ENCODE data around the gene HMGB1. TPM values are rescaled to one million over a fixed set of nuclear protein-coding genes. Genes with fewer than 3 reads are reported as not detected.

The HMGB1 gene
- total and polyA plus RNA-seq, 5 experiments from 2014 or later = 363 to 703 (median 468) TPM

GRCh38 chr13:30486230-30487074 is 20.7 kb upstream of the HMGB1 start:
- H3K27ac Mint-ChIP-seq = no peak overlapping the region
- no peaks in the 10 kb centered on the region for H3K36me3 Mint-ChIP-seq
- no peaks in the 10 kb centered on the region for H3K9me3 Mint-ChIP-seq
- DNase-seq (no peak), ATAC-seq (no peak)
- H3K4me3 Mint-ChIP-seq = no peak overlapping the region
- H3K27me3 Mint-ChIP-seq = peaks cover 0 to 3% (median 2%) of the 10 kb centered on the region in 5 donors
- H3K4me1 Mint-ChIP-seq = peaks cover 0 to 4% (median 0%) of the 10 kb centered on the region in 4 donors
- POLR2A ChIA-PET = no interaction called here

GRCh38 chr13:30481241-30481760 is 15.6 kb upstream of the HMGB1 start:
- no peak overlapping the region for H3K27ac Mint-ChIP-seq
- H3K4me1 Mint-ChIP-seq = peaks cover 0 to 4% (median 1%) of the 10 kb centered on the region in 4 donors
- H3K4me3 Mint-ChIP-seq = no peak overlapping the region
- no peak for DNase-seq
- ATAC-seq = no peak
- POLR2A ChIA-PET = interaction anchor here (1.5 kb wide), 1 partner anchor 16 kb away, joined by 3 read pairs; the partner anchor contains the start of gene HMGB1
- H3K27me3 Mint-ChIP-seq = peaks cover 0 to 4% (median 2%) of the 10 kb centered on the region in 5 donors
- H3K36me3 Mint-ChIP-seq = no peaks in the 10 kb centered on the region
- no peaks in the 10 kb centered on the region for H3K9me3 Mint-ChIP-seq

GRCh38 chr13:30480292-30480950 is 14.7 kb upstream of the HMGB1 start:
- H3K36me3 Mint-ChIP-seq = no peaks in the 10 kb centered on the region
- no peaks in the 10 kb centered on the region for H3K9me3 Mint-ChIP-seq
- no peak overlapping the region for H3K27ac Mint-ChIP-seq
- H3K27me3 Mint-ChIP-seq = peaks cover 0 to 3% (median 2%) of the 10 kb centered on the region in 5 donors
- POLR2A ChIA-PET = no interaction called here
- H3K4me1 Mint-ChIP-seq = peaks cover 0 to 4% (median 1%) of the 10 kb centered on the region in 4 donors
- ATAC-seq (no peak), DNase-seq (no peak)
- no peak overlapping the region for H3K4me3 Mint-ChIP-seq

- peaks cover 0 to 4% (median 1%) of the 10 kb centered on the region in 4 donors for H3K4me1 Mint-ChIP-seq
- POLR2A ChIA-PET = interaction anchor here (1.2 kb wide), 1 partner anchor 15 kb away, joined by 3 read pairs; the partner anchor contains the start of gene HMGB1
- H3K36me3 Mint-ChIP-seq = no peaks in the 10 kb centered on the region
- no peaks in the 10 kb centered on the region for H3K9me3 Mint-ChIP-seq
- H3K4me3 Mint-ChIP-seq = no peak overlapping the region
- DNase-seq (no peak), ATAC-seq (no peak)
- H3K27me3 Mint-ChIP-seq = peaks cover 0 to 3% (median 2%) of the 10 kb centered on the region in 5 donors
- no peak overlapping the region for H3K27ac Mint-ChIP-seq
Measured at GRCh38 chr13:30479883-30480219, 14.1 kb upstream of the HMGB1 start.

GRCh38 chr13:30479154-30479882 is 13.6 kb upstream of the HMGB1 start:
- ATAC-seq = no peak
- no peak overlapping the region for H3K27ac Mint-ChIP-seq
- POLR2A ChIA-PET = interaction anchor here (0.7 to 1.2 kb wide), 3 partner anchors 12 to 155 kb away, joined by 3 to 5 read pairs (median 4); partner anchors contain the start of gene HMGB1

GRCh38 chr13:30477346-30478195 is 11.8 kb upstream of the HMGB1 start:
- Mint-ChIP-seq H3K36me3 (no peaks in the 10 kb centered on the region), H3K4me1 (peaks cover 0 to 3% (median 0%) of the 10 kb centered on the region in 4 donors), H3K27me3 (peaks cover 0 to 2% (median 0%) of the 10 kb centered on the region in 5 donors), H3K9me3 (no peaks in the 10 kb centered on the region), H3K4me3 (no peak overlapping the region), H3K27ac (peak overlapping the region in 1 of 10 donors; percentile 28)
- ATAC-seq = no peak
- DNase-seq = no peak
- POLR2A ChIA-PET = no interaction called here

More at GRCh38 chr13:30479154-30479882, 13.6 kb upstream of the HMGB1 start:
- H3K27me3 Mint-ChIP-seq = peaks cover 0 to 2% (median under 1%) of the 10 kb centered on the region in 5 donors
- H3K36me3 Mint-ChIP-seq = no peaks in the 10 kb centered on the region
- H3K9me3 Mint-ChIP-seq = no peaks in the 10 kb centered on the region
- H3K4me1 Mint-ChIP-seq = peaks cover 0 to 3% (median 1%) of the 10 kb centered on the region in 4 donors
- no peak for DNase-seq
- H3K4me3 Mint-ChIP-seq = no peak overlapping the region

- Mint-ChIP-seq H3K27ac (no peak overlapping the region), H3K4me3 (no peak overlapping the region), H3K27me3 (peaks cover 0 to 5% (median 0%) of the 10 kb centered on the region in 5 donors), H3K36me3 (no peaks in the 10 kb centered on the region), H3K9me3 (no peaks in the 10 kb centered on the region), H3K4me1 (peaks cover 0 to 3% (median 0%) of the 10 kb centered on the region in 4 donors)
- POLR2A ChIA-PET = no interaction called here
- DNase-seq (no peak), ATAC-seq (no peak)
Measured at GRCh38 chr13:30473675-30474074, 7.9 kb upstream of the HMGB1 start.

GRCh38 chr13:30466841-30467252 is 1.1 kb upstream of the HMGB1 start:
- no peak overlapping the region for H3K27ac Mint-ChIP-seq
- H3K4me1 Mint-ChIP-seq = peaks cover 6 to 37% (median 19%) of the 10 kb centered on the region in 4 donors
- H3K27me3 Mint-ChIP-seq = peaks cover 0 to 13% (median 0%) of the 10 kb centered on the region in 5 donors
- ATAC-seq (no peak), DNase-seq (no peak)
- H3K36me3 Mint-ChIP-seq = peaks cover 0 to 15% (median 8%) of the 10 kb centered on the region in 3 donors
- peaks cover 0 to 4% (median 0%) of the 10 kb centered on the region in 9 donors for H3K9me3 Mint-ChIP-seq
- POLR2A ChIA-PET = no interaction called here
- H3K4me3 Mint-ChIP-seq = peak overlapping the region in 2 of 10 donors; percentile 32 to 39

GRCh38 chr13:30466358-30466714 is 600 bp upstream of the HMGB1 start:
- peak overlapping the region in 3 of 10 donors; percentile 98 for H3K27ac Mint-ChIP-seq
- no peak for ATAC-seq
- H3K4me1 Mint-ChIP-seq = peaks cover 9 to 42% (median 22%) of the 10 kb centered on the region in 4 donors
- no peak for DNase-seq
- H3K4me3 Mint-ChIP-seq = peak overlapping the region in 8 of 10 donors; percentile 26 to 99 (median 96)
- POLR2A ChIA-PET = interaction anchor here (0.7 to 2.9 kb wide), 7 partner anchors 13 to 623 kb away, joined by 3 to 82 read pairs (median 11); partner anchors contain the start of gene USPL1
- H3K9me3 Mint-ChIP-seq = peaks cover 0 to 4% (median 0%) of the 10 kb centered on the region in 9 donors
- peaks cover 0 to 13% (median 0%) of the 10 kb centered on the region in 5 donors for H3K27me3 Mint-ChIP-seq
- H3K36me3 Mint-ChIP-seq = peaks cover 2 to 20% (median 9%) of the 10 kb centered on the region in 3 donors

- Mint-ChIP-seq H3K27me3 (peaks cover 0 to 13% (median 0%) of the 10 kb centered on the region in 5 donors), H3K4me3 (peak overlapping the region in 1 of 10 donors; percentile 98)
Measured at GRCh38 chr13:30465343-30465592, 468 bp downstream of the HMGB1 start.

More at GRCh38 chr13:30465343-30465592, 468 bp downstream of the HMGB1 start:
- H3K36me3 Mint-ChIP-seq = peaks cover 3 to 23% (median 10%) of the 10 kb centered on the region in 3 donors
- H3K9me3 Mint-ChIP-seq = peaks cover 0 to 4% (median 0%) of the 10 kb centered on the region in 9 donors
- ATAC-seq (no peak), DNase-seq (no peak)
- peaks cover 10 to 47% (median 24%) of the 10 kb centered on the region in 4 donors for H3K4me1 Mint-ChIP-seq
- H3K27ac Mint-ChIP-seq = peak overlapping the region in 1 of 10 donors; percentile 98
- POLR2A ChIA-PET = interaction anchor here (0.7 to 2.9 kb wide), 22 partner anchors 12 to 697 kb away, joined by 3 to 82 read pairs (median 3); partner anchors contain the start of genes HSPH1, UBL3 and USPL1

Data from naive thymus-derived CD8-positive, alpha-beta T cell (primary cell).